ENCODE results near the gene FOXK1.

FOXK1 gene

DNA sequence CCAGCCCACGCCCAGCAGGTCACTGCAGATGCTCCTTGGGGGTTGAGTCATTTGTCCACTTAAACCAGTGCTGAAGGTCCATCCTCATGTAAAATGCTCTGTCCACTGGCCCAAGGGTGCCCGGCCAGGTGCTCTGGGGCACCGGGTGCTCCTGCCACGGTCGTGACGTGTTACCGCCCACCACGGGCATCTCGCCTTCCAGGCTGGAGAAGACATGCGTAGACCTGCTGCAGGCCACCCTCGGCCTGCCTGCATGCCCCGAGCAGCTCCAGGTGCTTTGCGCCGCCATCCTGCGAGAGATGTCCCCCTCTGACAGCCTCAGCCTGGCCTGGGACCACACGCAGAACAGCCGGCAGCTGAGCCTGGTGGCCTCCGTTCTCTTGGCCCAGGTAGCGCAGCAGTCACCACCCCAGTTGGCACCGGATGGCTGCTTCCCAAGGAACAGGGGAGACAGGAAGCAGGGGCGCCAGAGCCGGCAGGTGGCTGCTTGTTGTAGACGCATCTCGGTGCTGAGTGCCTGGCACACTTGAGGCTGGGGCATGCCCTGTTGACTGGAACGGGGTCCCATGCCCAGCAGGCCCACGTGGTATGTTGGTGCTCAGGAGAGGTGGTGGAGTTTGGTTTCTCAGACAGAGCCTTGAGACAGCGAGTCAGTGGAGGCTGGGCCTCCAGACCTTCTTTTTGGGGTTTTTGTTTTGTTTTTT lies 99.4 kb downstream of the FOXK1 start:
- H3K27me3 Mint-ChIP-seq (ENCODE audit: low read depth, poor library complexity), result no peaks in the 10 kb centered on the region
- H3K9me3 Mint-ChIP-seq, result no peaks in the 10 kb centered on the region
- peaks cover 6% of the 10 kb centered on the region for H3K4me1 Mint-ChIP-seq
- H3K4me3 Mint-ChIP-seq, result no peak overlapping the region
- TF ChIP-seq, protein P1, sequence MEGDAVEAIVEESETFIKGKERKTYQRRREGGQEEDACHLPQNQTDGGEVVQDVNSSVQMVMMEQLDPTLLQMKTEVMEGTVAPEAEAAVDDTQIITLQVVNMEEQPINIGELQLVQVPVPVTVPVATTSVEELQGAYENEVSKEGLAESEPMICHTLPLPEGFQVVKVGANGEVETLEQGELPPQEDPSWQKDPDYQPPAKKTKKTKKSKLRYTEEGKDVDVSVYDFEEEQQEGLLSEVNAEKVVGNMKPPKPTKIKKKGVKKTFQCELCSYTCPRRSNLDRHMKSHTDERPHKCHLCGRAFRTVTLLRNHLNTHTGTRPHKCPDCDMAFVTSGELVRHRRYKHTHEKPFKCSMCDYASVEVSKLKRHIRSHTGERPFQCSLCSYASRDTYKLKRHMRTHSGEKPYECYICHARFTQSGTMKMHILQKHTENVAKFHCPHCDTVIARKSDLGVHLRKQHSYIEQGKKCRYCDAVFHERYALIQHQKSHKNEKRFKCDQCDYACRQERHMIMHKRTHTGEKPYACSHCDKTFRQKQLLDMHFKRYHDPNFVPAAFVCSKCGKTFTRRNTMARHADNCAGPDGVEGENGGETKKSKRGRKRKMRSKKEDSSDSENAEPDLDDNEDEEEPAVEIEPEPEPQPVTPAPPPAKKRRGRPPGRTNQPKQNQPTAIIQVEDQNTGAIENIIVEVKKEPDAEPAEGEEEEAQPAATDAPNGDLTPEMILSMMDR (IDR thresholded peaks at IDR 0.05), result no peak
- no peaks in the 10 kb centered on the region for H3K36me3 Mint-ChIP-seq (ENCODE audit: low read depth)
- no peak overlapping the region for H3K27ac Mint-ChIP-seq
- DNase-seq, result no peak

- Mint-ChIP-seq H3K9me3 (no peaks in the 10 kb centered on the region), H3K27me3 (ENCODE audit: low read depth, poor library complexity) (no peaks in the 10 kb centered on the region), H3K36me3 (ENCODE audit: low read depth) (no peaks in the 10 kb centered on the region), H3K27ac (no peak overlapping the region), H3K4me3 (no peak overlapping the region), H3K4me1 (no peaks in the 10 kb centered on the region)
- DNase-seq, result no peak
- TF ChIP-seq, protein P1 (IDR thresholded peaks at IDR 0.05), result no peak
Measured at GRCh38 chr7:4782333-4783291, 100.5 kb downstream of the FOXK1 start.

DNA sequence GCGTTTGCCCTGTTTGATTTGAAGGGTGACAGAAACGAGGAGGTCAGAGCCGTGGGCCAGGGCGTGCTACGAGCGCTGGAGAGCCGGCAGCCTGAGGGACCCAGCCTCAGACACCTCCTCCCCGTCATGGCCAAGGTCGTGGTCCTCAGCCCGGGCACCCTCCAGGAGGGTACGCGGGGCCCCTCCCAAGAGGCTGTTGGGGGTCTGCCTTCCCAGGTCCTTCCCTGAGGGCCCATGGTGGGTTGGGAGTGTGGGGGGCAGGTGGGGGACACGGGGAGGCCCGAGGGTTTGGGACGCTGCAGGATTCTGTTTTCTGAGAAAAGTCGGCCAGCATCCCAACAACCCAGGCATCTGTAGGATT lies 101.2 kb downstream of the FOXK1 start:
- Mint-ChIP-seq H3K4me1 (no peaks in the 10 kb centered on the region), H3K36me3 (ENCODE audit: low read depth) (no peaks in the 10 kb centered on the region), H3K27ac (no peak overlapping the region), H3K27me3 (ENCODE audit: low read depth, poor library complexity) (no peaks in the 10 kb centered on the region), H3K9me3 (no peaks in the 10 kb centered on the region), H3K4me3 (no peak overlapping the region)
- TF ChIP-seq, protein P1 (IDR thresholded peaks at IDR 0.05), result no peak
- DNase-seq, result no peak

DNA sequence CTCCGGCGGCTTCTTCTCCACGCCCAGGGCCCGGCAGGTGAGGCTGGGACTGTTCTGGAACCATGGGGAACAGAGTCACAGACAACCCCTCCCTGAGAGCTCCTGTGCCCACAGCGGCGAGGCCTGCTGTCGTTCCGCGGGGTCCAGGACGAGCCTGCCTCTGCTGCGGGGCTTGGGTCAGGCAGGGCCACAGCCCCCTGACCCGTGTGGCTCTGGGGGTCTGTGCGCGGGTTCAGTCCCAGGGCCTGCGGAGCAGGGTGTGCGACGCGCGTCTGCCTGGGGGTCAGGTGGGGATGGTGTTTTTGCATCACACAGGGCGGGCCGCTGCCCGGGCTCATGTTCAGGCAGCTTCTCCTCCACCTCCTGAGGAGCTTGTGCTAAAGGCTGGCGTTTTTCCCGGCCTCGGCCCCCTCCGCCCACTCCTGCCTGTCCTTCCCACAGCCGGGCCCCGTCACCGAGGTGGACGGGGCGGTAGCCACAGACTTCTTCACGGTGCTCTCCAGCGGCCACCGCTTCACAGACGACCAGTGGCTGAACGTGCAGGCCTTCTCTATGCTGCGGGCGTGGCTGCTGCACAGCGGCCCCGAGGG lies 101.8 kb downstream of the FOXK1 start:
- Mint-ChIP-seq H3K36me3 (ENCODE audit: low read depth) (no peaks in the 10 kb centered on the region), H3K27ac (no peak overlapping the region), H3K4me3 (no peak overlapping the region), H3K9me3 (no peaks in the 10 kb centered on the region), H3K27me3 (ENCODE audit: low read depth, poor library complexity) (no peaks in the 10 kb centered on the region), H3K4me1 (no peaks in the 10 kb centered on the region)
- no peak for DNase-seq
- TF ChIP-seq, protein P1 (IDR thresholded peaks at IDR 0.05), result no peak

DNA sequence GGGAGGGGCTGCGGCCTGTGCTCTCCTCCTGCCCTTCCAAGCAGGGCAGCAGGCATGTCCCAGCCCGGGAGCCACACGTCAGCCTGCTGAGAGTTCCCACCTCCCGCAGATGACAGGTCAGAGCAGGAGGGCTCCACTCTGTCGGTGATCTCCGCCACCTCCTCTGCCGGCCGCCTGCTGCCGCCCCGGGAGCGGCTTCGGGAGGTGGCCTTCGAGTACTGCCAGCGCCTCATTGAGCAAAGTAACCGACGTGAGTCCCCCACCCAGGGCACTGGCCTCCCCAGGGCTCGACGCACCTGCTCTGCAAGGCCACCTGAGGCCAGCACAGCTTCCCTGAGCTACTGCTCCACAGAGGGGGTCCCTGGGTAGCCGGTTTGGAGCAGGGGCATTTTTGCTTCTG lies 102.7 kb downstream of the FOXK1 start:
- no peaks in the 10 kb centered on the region for H3K4me1 Mint-ChIP-seq
- H3K36me3 Mint-ChIP-seq (ENCODE audit: low read depth), result no peaks in the 10 kb centered on the region
- DNase-seq, result no peak
- TF ChIP-seq, protein P1 (IDR thresholded peaks at IDR 0.05), result no peak
- H3K27ac Mint-ChIP-seq, result no peak overlapping the region
- no peaks in the 10 kb centered on the region for H3K9me3 Mint-ChIP-seq
- H3K27me3 Mint-ChIP-seq (ENCODE audit: low read depth, poor library complexity), result no peaks in the 10 kb centered on the region
- H3K4me3 Mint-ChIP-seq, result no peak overlapping the region
